Measurements from ENCODE around the gene BRPF1.
A peak's percentile ranks its signal among the peaks of the same experiment; 100 is the strongest.

Gene BRPF1

GRCh38 chr3:9749296-9749644 lies 17.7 kb downstream of the BRPF1 start:
- TF ChIP-seq EP300 (IDR thresholded peaks at IDR 0.05; ENCODE audit: borderline replicate concordance) (no peak), TAF1 (IDR thresholded peaks at IDR 0.05; ENCODE audit: low read depth) (0 out of 2 replicates have a peak, but pooled peaks have one; percentile 27), EGR1 (IDR thresholded peaks at IDR 0.05) (no peak), RAD21 (IDR thresholded peaks at IDR 0.05; ENCODE audit: low read depth) (0 out of 2 replicates have a peak, but pooled peaks have one; percentile 13), REST (IDR thresholded peaks at IDR 0.05; ENCODE audit: low read depth) (no peak)

- TF ChIP-seq ZBTB7A (IDR thresholded peaks at IDR 0.05; ENCODE audit: low read depth) (peak; percentile 72; the same call in 1 of the 2 replicates), TEAD4 (IDR thresholded peaks at IDR 0.05) (no peak), EGR1 (IDR thresholded peaks at IDR 0.05) (peak; percentile 65; the same call in 1 of the 2 replicates), MAX (IDR thresholded peaks at IDR 0.05) (peak; percentile 88), RAD21 (IDR thresholded peaks at IDR 0.05; ENCODE audit: low read depth) (no peak; the same call in 1 of the 2 replicates), YY1 (IDR thresholded peaks at IDR 0.05; ENCODE audit: low read depth) (no peak), TCF12 (IDR thresholded peaks at IDR 0.05; ENCODE audit: low read depth) (peak; percentile 19; the same call in 1 of the 2 replicates), USF1 (IDR thresholded peaks at IDR 0.05) (no peak), CREB1 (IDR thresholded peaks at IDR 0.05; ENCODE audit: low read depth) (no peak), FOXM1 (IDR thresholded peaks at IDR 0.05; ENCODE audit: borderline replicate concordance, low read depth) (no peak), TAF1 (IDR thresholded peaks at IDR 0.05; ENCODE audit: low read depth) (no peak; the same call in 1 of the 2 replicates), REST (IDR thresholded peaks at IDR 0.05; ENCODE audit: low read depth) (no peak), EP300 (IDR thresholded peaks at IDR 0.05; ENCODE audit: borderline replicate concordance) (no peak), CEBPB (IDR thresholded peaks at IDR 0.05) (no peak), NFIC (IDR thresholded peaks at IDR 0.05) (peak; percentile 91)
Measured at GRCh38 chr3:9749645-9750555, 18.4 kb downstream of the BRPF1 start, which contains the start of gene OGG1. OGG1 (plus strand) TSS chr3:9749952; CDS start chr3:9750287, 335 bp downstream.

- TF ChIP-seq USF1 (IDR thresholded peaks at IDR 0.05) (no peak), TCF12 (IDR thresholded peaks at IDR 0.05; ENCODE audit: low read depth) (no peak), CEBPB (IDR thresholded peaks at IDR 0.05) (no peak), NFIC (IDR thresholded peaks at IDR 0.05) (no peak), FOXM1 (IDR thresholded peaks at IDR 0.05; ENCODE audit: borderline replicate concordance, low read depth) (no peak), CREB1 (IDR thresholded peaks at IDR 0.05; ENCODE audit: low read depth) (no peak), TAF1 (IDR thresholded peaks at IDR 0.05; ENCODE audit: low read depth) (no peak), REST (IDR thresholded peaks at IDR 0.05; ENCODE audit: low read depth) (no peak), ZBTB7A (IDR thresholded peaks at IDR 0.05; ENCODE audit: low read depth) (no peak), RAD21 (IDR thresholded peaks at IDR 0.05; ENCODE audit: low read depth) (no peak), EP300 (IDR thresholded peaks at IDR 0.05; ENCODE audit: borderline replicate concordance) (no peak), MAX (IDR thresholded peaks at IDR 0.05) (no peak), YY1 (IDR thresholded peaks at IDR 0.05; ENCODE audit: low read depth) (no peak), EGR1 (IDR thresholded peaks at IDR 0.05) (no peak), TEAD4 (IDR thresholded peaks at IDR 0.05) (no peak)
Measured at GRCh38 chr3:9750556-9751411, 19.2 kb downstream of the BRPF1 start.

Data from Ishikawa (cell line).